ENCODE measurements around the gene SEC22A.

Gene SEC22A

GRCh38 chr3:123289391-123290106 is 87.8 kb downstream of the SEC22A start:
- no peak for DNase-seq (ENCODE audit: low spot score)

DNA sequence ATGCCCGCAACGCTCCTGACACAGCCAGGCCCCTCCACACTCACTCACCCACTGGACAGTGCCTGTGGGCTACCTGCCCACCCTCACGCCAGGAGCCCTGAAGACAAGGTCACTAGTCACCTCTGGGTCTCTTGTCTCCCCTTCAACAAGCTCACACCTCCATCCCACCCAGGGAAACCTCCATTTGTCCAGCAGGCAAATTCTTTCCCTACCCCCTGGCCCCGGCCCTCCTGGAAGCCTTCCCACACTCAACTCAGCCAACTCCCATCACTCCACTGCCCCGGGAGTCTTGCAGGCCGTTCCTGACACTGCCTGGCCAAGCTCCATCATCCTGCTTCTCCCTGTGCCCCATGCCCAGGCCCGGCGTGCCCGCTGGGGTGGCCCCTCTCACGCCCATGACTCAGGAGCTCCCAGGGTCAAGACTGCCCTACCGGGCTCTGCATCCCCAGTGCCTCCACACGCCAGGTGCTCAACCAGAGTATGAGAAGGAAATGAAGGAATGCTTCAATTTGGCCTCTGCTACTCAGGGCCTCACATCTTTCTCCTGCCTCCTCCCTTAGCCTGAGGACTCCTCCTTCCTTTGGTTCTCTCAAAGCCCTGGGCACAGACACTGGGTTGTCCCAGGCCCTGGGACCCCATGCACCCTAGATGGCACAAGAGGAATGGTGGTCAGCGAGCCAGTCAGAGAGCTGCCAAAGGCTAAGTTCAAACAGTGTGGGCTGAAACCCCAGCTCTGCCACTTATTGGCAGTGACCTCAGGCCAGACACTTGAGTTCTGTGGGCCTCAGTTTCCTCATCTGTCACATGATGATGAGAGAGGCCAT is 88.6 kb downstream of the SEC22A start:
- no peak for DNase-seq (ENCODE audit: low spot score)

- no peak for DNase-seq (ENCODE audit: low spot score)
These were observed 89.2 kb downstream of the SEC22A start for GRCh38 chr3:123290962-123291361.

GRCh38 chr3:123291404-123291803 is 89.7 kb downstream of the SEC22A start:
- no peak for DNase-seq (ENCODE audit: low spot score)

DNA sequence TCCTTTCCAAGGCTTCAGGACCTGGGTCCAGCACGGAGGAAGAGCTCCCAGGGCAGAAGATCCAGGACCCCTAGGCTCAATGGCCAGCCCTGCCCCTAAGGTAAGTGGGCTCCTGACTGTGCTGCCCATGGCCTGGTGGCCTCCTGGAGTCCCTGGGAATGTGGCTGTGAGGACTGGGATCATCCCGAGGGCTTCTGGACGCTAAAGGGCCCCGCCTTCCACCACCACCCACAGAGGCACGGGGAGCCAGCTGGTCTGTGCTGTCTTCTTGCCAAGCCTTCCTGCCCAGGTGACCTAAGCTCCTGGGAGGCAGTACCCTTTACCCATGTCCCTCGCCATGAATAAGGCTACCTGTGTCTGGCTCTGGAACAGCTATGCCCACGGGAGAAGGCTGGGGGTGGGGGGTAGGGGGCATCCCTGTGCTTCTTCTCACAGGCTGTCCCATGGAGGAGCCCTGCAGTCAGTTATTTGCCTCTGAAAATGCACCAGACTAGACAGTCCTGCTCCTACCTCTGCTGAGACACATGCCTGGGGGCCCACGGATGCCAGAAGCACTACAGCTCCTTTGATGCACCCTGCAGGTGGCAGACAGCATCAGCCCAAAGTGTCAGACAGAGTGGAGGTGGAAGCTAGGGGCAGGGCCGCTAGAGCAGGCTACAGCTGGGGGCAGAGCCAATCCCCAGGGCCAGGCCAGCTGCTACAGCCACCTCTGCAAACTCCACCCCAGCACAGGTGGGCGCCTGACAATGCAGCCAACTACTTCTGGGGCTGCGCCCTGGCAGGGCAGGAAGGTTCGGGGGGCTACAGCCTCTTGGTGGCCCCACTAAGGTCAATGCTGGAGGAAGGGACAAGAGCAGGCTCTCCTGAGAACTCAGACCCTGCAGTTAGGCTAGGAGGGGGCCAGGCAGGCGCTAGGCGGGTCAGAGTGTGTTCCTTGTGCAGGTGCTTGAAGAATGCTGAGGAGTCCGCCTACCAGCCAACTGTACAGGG is 90.9 kb downstream of the SEC22A start:
- DNase-seq (ENCODE audit: low spot score) = no peak

GRCh38 chr3:123294296-123294938 is 92.7 kb downstream of the SEC22A start:
- no peak for DNase-seq (ENCODE audit: low spot score)

- no peak for DNase-seq (ENCODE audit: low spot score)
These were observed 93.6 kb downstream of the SEC22A start for GRCh38 chr3:123295171-123295900.

GRCh38 chr3:123295901-123296250 is 94.1 kb downstream of the SEC22A start:
- DNase-seq (ENCODE audit: low spot score) = no peak

DNA sequence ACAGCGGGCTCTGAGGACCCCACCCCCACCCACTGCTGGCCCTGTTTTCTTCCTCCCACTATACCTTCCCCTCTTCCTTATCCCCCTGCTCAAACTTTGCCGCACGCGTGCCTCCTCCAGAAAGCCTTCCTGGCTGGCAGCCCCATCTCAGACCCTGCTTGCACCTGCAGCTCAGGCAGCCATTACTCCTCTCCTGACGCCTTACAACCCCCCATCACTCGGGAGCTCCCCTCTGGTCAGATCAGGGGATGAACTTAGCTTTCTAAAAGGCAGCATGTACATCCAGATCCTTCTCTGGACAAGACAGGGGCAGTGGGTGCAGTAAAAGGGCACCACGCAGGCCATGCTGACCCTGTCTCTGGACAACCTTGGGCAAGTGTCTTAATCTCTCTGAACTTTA is 94.5 kb downstream of the SEC22A start:
- DNase-seq (ENCODE audit: low spot score) = no peak

GRCh38 chr3:123296836-123297626 is 95.3 kb downstream of the SEC22A start:
- DNase-seq (ENCODE audit: low spot score) = no peak

DNA sequence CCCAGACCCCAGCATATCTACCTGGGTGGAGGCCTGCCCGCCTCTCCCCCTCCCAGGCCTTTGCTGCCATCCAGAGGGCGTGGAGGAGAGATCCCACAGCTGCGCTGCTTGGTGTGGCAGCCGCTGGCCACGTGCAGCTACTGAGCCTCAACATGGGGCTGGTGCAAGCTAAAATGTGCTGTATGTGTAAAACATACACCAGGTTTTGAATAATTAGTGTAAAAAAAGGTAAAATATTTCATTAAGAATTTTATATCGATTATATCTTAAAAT is 95.8 kb downstream of the SEC22A start:
- DNase-seq (ENCODE audit: low spot score) = no peak

GRCh38 chr3:123298903-123299302 is 97.2 kb downstream of the SEC22A start:
- no peak for DNase-seq (ENCODE audit: low spot score)

GRCh38 chr3:123299581-123299980 is 97.8 kb downstream of the SEC22A start:
- no peak for DNase-seq (ENCODE audit: low spot score)

DNA sequence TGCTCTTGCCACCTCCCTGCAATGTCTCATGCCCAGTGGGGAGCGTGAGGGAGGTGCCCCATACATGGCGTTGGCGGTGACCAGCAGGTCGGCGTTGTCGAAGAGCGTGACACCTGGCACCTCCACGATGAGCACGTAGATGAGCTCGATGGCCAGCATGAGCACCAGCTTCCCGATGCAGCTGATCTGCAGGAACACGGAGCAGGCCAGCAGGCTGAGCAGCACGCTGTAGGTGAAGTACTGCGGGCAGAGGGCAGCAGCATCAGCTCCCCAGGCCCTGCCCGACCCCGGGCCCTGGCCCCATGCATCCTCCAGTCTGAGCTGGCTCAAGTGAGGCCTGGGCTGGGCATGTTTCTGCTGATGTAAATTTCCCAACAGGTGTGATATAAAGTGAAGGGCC is 98.3 kb downstream of the SEC22A start:
- DNase-seq (ENCODE audit: low spot score) = no peak

DNA sequence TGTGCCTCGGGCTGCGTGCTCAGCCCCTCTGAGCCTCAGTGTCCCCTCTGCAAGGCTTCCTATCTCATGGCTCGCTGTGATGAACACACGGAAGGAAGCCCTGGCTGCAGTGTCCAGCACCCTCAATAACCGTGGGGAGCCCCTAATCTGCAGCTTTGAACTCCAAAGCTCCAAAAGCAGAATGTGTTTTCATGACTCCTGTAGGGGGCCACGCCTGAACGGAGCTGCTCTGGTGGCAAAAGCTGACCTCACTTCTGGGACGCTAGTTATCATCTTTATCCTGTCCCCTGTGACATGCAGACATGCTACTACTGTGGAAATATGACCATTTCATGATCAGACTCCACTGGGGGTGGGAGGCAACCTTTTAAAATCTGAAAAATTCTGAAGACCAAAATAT is 98.8 kb downstream of the SEC22A start:
- DNase-seq (ENCODE audit: low spot score) = no peak

GRCh38 chr3:123301331-123302184 is 99.8 kb downstream of the SEC22A start:
- no peak for DNase-seq (ENCODE audit: low spot score)

DNA sequence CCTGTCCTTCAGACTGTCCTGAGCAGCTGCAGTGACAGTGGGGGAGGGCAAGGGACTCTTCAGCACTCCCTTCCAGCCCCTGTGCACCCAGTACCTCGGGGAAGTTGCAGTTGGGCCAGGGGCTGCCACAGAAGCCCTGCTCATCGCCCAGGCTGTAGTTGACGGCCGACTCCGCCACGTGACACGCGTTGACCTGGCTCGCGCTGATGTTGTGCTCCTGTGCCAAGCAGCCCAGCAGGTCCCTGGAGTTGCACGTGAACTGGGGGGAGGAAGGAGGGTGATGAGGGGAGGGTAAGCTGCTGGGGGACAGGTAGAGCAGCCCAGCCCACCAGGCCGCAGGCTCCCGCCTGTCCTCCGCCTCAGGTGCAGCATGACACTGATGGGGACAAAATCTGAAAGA is 101.2 kb downstream of the SEC22A start:
- DNase-seq (ENCODE audit: low spot score) = no peak

- DNase-seq (ENCODE audit: low spot score) = no peak
These were observed 102.3 kb downstream of the SEC22A start for GRCh38 chr3:123303976-123304560.

- DNase-seq (ENCODE audit: low spot score) = no peak
These were observed 103.4 kb downstream of the SEC22A start for GRCh38 chr3:123305192-123305591.
